ENCODE data around the gene SHISA5.

DNA sequence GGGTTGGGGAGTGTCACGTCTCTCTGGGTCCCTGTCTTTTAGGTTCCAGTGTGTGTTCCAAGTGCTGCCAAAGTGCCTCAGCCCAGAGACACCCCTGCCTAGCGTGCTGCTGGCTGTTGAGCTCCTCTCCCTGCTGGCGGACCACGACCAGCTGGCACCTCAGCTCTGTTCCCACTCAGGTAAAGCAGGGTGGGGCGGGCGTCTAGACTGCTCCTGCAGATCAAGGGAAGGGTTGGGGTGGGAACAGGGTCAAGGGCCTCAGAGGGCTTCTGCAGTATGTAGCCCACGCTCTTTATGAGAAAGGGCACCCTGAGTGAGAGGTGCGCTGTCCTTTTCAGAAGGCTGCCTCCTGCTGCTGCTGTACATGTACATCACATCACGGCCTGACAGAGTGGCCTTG is 40.3 kb downstream of the SHISA5 start:
- TF ChIP-seq POLR2A (IDR thresholded peaks at IDR 0.05) (no peak), CTCF (IDR thresholded peaks at IDR 0.05) (no peak)

Measured in testis (tissue), 2 donors.